ENCODE measurements around the gene RGMA.
"Not testable (repeated sequence)": the region's sequence is repeated elsewhere in the genome, so short reads cannot be mapped to it uniquely, and the experiment has no call there.

RGMA gene

GRCh38 chr15:93043621-93044300, 45.2 kb downstream of the RGMA start:
- in situ Hi-C loops (cut with MboI; ENCODE audit: low sequenced_read_pairs, unreplicated experiment): no loop called here
- TF ChIP-seq CTCF (IDR thresholded peaks at IDR 0.05; ENCODE audit: borderline replicate concordance, control extremely low read depth, extremely low read depth, insufficient read depth, missing control alignments): no peak
- no peak for DNase-seq (ENCODE audit: low spot score)

DNA sequence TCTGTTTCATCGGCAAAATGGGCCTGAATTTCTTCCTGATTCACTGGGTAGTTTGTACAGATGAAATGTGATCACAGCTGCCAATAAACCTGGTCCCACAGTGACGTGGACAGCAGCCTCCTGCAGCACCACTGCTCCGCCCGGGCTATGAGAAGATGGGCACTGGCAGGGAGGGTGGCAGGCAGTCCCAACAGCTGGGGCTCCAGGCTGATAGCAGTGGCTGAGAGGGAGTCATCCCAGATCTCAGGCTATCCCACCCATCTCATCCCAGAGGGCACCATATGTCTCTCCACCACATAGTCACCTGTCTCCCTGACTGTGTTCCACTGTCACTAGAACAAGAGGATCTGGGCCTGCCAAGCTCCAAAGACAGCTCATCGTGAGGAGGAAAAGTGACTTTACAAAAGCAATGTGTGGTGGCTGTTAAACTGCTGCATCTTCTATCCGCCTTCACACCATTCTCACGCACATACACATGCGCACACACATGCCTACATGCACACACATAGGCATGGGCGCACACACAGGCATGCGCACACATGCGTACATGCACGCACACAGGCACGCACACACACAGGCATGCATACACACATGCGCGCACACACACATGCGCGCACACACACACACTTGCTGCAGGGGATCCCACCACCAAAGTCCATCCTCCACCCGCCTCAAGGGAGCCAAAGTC, 46.2 kb downstream of the RGMA start:
- in situ Hi-C loops (cut with MboI; ENCODE audit: low sequenced_read_pairs, unreplicated experiment): no loop called here
- DNase-seq (ENCODE audit: low spot score): no peak
- no peak for TF ChIP-seq CTCF (IDR thresholded peaks at IDR 0.05; ENCODE audit: borderline replicate concordance, control extremely low read depth, extremely low read depth, insufficient read depth, missing control alignments)

GRCh38 chr15:93042211-93042610, 46.8 kb downstream of the RGMA start:
- no peak for TF ChIP-seq CTCF (IDR thresholded peaks at IDR 0.05; ENCODE audit: borderline replicate concordance, control extremely low read depth, extremely low read depth, insufficient read depth, missing control alignments)
- in situ Hi-C loops (cut with MboI; ENCODE audit: low sequenced_read_pairs, unreplicated experiment): no loop called here
- no peak for DNase-seq (ENCODE audit: low spot score)

DNA sequence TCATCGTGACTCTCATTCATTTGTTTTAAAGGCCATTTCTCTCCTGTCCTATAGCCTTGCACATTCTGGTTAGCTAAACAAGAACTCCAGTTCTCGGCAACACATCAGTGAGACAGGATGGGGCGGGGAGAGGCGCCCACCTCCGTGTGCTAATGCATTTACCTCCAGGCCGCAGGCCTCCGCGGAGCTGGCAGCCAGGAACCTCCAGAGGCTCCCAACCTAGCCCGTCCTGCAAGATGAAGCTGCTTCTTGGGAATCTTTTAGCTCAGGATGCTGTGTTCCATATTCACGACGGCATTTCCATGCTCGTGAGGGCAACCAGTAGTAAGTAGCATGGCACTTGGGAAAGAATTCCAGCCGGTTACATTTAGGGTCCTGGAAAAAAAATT, 47.9 kb downstream of the RGMA start:
- no peak for DNase-seq (ENCODE audit: low spot score)
- no peak for TF ChIP-seq CTCF (IDR thresholded peaks at IDR 0.05; ENCODE audit: borderline replicate concordance, control extremely low read depth, extremely low read depth, insufficient read depth, missing control alignments)
- in situ Hi-C loops (cut with MboI; ENCODE audit: low sequenced_read_pairs, unreplicated experiment): no loop called here

DNA sequence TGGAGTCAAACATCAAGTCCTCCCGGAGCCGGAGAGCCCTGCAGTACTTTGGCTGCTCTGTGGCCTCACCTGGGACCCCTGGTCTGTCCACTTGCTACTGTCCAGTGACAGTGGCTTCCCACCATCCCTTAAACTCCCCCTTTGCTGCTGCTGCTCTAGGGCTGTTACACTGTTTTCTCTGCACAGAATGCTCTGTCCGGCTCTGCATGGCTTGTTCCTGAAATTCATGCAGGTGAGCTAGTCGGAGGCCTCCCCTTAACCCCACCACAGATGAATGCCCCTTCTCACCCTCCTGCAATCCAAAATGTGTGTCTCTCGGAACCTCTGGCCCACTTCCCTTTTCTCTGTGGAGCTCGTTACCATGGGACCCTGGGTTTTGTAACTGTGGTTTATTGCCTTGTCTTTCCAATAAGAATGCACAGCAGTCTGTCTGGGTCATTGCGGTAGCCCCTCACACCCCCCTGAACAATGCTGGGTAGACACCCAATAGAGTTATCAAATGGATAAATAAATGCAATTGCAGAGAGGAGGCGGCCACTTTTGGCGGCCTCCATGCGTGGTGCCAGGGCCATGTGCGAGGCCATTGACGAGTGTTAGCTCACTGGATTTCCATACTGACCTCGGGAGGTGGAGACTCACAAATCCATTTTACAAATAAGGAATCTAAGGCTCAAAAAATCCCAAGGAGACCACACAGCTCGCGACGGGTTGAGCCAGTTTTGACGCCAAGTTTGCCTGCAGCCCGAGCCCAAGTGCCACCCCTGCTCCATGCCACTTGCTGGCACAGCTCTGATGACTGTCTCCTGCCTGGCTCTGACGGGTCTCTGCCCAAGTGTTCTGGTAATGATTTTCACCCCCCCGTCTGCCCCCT, 48.5 kb downstream of the RGMA start:
- TF ChIP-seq CTCF (IDR thresholded peaks at IDR 0.05; ENCODE audit: borderline replicate concordance, control extremely low read depth, extremely low read depth, insufficient read depth, missing control alignments): no peak
- in situ Hi-C loops (cut with MboI; ENCODE audit: low sequenced_read_pairs, unreplicated experiment): no loop called here
- DNase-seq (ENCODE audit: low spot score): no peak

DNA sequence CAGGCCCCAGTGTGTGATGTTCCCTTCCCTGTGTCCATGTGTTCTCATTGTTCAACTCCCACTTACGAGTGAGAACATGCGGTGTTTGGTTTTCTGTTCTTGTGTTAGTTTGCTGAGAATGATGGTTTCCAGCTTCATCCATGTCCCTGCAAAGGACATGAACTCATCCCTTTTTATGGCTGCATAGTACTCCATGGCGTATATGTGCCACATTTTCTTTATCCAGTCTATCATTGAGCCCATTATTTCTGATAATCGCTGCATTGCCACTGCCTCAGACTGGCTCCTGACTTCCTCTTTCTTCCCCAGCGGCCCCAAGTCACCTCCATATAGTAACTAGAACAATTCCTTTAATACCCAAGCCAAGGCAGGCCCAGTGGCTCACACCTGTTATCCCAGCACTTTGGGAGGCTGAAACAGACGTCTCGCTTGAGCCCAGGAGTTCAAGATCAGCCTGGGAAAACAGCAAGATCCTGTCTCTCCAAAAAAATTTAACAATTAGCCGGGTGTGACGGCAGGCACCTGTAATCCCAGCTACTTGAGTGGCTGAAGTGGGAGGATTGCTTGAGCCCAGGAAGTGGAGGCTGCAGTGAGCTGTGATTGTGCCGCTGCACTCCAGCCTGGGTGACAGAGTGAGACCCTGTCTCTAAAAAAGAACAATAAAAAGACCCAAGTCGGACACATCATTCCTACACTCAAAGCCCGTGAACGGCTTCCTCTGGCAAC, 49.3 kb downstream of the RGMA start:
- in situ Hi-C loops (cut with MboI; ENCODE audit: low sequenced_read_pairs, unreplicated experiment); DNase-seq (ENCODE audit: low spot score): not testable (repeated sequence)
